Measurements from ENCODE around the gene YWHAE. TPM values are rescaled to one million over a fixed set of nuclear protein-coding genes. Genes with fewer than 3 reads are reported as not detected.
"Not testable (repeated sequence)": the region's sequence is repeated elsewhere in the genome, so short reads cannot be mapped to it uniquely, and the experiment has no call there.

The YWHAE gene
- total RNA-seq, 1 experiment from 2014 or later: 722 TPM

DNA sequence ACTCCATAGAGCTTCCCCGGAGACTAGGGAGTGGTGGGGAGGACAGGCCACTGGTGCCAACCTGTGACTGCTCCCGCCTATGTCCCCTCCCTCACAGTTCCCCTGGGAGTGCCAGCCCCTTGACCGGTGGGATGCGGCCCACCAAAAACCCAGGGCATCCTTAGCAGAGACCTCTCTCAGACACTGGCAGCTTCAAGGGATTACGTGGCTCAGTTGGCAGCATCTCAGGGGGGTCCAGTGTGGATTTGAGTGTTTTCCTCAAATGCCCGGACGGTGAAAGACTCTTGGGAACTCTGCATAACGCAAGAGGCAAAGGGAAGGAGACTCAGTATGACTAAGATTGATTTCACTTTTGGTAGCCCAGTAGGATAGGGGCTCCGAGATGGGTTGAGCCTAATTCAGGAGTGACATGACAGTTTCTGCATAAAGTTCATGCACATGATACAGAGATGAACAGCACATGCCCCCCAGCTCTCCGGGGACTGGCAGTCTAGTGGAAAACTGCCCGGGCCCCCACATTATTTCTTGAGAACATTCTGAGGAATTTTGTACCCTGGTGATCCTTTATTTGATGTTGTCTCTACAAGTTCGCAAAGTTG lies 70.2 kb downstream of the YWHAE start:
- DNase-seq (ENCODE audit: low read depth): no peak

- no peak for DNase-seq (ENCODE audit: low read depth)
Measured at GRCh38 chr17:1328437-1328836, 71.6 kb downstream of the YWHAE start.

GRCh38 chr17:1325766-1326165 lies 74.3 kb downstream of the YWHAE start:
- no peak for DNase-seq (ENCODE audit: low read depth)

DNA sequence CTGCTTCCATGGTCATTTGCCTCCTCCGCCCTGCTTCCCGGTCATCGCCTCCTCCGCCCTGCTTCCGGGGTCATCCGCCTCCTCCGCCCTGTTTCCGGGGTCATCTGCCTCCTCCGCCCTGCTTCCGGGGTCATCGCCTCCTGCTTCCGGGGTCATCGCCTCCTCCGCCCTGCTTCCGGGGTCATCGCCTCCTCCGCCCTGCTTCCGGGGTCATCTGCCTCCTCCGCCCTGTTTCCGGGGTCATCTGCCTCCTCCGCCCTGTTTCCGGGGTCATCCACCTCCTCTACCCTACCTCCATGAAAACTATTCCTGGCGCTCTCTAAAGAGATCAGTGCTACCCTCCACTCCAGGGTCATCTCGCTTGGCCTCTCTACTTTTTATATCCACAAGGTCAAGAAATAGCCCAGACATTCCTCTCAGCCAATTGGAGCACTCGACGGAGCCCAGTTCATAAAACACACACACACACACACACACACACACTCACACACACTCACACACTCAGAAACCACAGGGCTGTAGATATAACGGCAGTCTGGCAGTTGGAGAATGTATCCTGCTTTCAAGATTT lies 75.7 kb downstream of the YWHAE start:
- no peak for DNase-seq (ENCODE audit: low read depth)

DNA sequence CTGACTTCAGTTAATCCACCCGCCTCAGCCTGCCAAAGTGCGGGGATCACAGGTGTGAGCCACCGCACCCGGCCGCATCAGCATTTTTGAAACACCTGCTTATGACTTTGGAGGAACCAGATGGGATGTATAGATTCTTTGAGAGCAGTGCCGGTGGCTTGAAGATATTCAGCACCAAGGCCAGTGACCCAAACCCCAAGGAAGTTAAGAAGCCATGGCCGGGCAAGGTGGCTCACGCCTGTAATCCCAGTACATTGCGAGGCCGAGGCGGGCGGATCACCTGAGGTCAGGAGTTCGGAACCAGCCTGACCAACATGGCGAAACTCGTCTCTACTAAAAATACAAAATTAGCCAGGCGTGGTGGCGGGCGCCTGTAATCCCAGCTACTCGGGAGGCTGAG lies 76.7 kb downstream of the YWHAE start:
- DNase-seq (ENCODE audit: low read depth): no peak

DNA sequence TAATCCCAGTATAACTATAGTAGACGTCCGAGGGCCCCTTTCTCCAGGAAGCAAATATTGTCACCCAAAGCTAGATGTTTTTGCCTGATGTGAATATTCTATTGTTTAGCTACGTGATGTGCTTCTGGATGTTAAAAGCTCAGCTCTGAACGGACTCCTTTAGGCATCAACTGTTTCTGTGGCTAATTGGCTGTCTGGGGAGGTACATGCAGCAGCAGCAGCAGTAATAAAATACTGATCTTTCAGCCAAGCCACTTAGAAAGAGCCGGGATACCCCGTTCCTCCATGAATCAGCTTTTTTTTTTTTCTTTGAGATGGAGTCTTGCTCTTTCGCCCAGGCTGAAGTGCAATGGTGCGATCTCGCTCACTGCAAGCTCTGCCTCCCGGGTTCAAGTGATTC lies 77.5 kb downstream of the YWHAE start:
- no peak for DNase-seq (ENCODE audit: low read depth)

- no peak for DNase-seq (ENCODE audit: low read depth)
Measured at GRCh38 chr17:1322014-1322428, 78.0 kb downstream of the YWHAE start.

DNA sequence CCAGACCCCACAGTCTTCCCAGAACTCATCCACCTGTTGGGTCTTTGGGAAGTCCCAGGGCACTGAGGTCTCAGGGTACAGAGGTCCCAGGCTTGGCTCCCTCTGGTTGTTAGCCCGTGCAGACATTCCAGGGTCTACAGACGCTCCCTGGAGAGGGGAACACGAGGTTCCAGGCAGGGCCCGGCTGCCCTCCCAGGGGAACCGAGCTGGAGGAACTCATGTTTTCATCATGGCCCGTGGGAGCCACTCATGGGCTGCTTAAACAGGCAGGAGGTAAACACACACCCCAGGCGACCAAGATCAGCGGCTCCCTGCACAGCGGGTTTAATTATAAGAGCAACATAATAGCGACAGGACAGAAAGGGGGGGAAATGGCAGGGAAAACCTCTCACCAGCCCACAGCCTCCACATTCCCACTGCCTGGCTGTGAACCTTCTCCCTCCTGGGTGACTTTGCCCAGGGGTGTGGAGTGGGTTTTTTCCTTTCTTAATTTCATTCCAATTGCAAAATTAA lies 84.1 kb downstream of the YWHAE start:
- no peak for DNase-seq (ENCODE audit: low read depth)

GRCh38 chr17:1315409-1315808 lies 84.6 kb downstream of the YWHAE start:
- no peak for DNase-seq (ENCODE audit: low read depth)

DNA sequence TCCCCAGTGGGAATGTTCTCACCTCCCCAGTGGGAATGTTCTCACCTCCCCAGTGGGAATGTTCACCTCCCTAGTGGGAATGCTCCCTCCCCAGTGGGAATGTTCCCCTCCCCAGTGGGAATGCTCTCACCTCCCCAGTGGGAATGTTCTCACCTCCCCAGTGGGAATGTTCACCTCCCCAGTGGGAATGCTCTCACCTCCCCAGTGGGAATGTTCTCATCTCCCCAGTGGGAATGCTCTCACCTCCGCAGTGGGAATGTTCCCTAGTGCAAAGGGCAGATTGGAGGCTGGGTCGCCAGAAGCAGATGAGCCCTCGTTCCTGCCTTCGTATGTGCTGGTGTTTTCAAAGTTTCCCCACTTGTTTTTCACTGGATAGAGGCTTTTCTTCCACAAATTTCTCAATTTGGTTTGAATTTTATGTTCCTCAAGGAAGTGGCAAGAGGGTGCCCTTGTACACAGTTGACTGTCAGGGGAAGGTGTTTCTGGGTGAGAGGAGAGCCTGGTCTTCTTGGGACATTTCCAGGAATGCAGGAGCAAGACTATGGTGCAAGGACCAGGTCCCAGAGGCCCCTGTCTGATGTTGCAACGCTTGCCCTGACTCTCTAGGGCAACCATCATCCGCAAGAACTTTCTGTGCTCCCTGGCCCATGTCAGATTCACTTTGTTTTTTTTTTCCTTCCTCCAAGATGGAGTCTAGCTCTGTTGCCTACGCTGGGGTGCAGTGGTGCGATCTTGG lies 86.6 kb downstream of the YWHAE start:
- no peak for DNase-seq (ENCODE audit: low read depth)

- DNase-seq (ENCODE audit: low read depth): no peak
Measured at GRCh38 chr17:1312261-1312870, 87.7 kb downstream of the YWHAE start.

DNA sequence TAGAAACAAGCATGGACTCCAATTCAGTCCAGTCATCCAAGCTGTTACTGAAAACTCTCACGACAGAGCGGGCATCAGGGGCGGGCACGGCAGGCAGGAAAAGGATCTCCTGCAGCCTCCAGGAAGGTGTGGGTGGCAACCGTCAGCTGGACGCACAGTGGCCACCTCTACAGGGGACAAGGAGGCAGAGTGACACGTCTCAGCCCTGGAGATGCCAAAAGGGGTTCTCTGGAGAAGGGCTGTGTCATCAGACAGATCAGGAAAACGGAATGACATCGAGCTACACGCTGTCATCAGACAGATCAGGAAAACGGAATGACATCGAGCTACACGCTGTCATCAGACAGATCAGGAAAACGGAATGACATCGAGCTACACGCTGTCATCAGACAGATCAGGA lies 92.2 kb downstream of the YWHAE start:
- DNase-seq (ENCODE audit: low read depth): not testable (repeated sequence)

DNA sequence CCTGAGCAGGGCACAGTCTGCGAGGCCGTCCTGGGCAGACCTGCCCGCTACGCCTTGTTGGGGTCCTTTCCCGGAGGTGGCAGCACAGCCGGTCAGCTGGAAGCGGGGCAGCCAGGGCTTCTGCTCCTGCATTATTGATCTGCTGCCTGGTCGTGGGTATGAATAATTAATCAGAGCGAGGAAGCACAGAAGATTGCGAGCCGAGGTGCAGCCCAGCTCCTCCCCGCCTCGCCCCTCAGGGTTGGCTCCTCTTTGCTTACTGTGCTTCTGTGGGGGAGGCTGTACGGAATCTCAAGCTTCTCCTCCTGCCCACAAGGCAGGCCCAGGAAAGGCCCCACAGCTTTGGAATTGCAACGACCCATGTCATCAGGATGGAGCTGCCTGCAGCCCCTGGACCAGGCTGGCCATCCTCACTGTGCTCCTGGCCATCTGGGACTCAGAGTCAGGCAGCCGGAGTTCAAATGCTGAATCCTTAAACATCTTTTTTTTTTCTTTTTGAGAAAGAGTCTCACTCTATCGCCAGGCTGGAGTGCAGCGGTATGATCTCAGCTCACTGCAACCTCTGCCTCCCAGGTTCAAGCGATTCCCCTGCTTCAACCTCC lies 95.0 kb downstream of the YWHAE start:
- DNase-seq (ENCODE audit: low read depth): no peak

DNA sequence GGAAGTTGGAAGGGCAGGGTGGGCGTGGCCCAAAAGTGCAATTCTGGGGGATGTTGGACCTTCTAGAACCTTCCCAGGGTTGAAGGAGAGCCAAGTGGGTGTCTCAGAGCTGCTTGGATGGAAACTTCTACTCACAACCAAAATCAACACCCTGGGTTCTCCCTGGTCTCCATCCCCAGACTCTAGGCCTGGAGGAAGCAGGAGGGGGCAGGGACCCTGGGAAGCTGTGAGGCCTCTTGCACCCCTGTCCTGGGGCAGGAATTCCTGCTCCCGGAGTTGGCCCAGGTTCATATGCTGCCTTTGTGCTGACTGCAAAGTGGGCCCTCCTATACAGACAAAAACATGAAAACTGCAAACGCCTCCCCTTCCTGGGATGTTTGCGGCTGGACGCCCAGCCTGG lies 95.5 kb downstream of the YWHAE start:
- no peak for DNase-seq (ENCODE audit: low read depth)

DNA sequence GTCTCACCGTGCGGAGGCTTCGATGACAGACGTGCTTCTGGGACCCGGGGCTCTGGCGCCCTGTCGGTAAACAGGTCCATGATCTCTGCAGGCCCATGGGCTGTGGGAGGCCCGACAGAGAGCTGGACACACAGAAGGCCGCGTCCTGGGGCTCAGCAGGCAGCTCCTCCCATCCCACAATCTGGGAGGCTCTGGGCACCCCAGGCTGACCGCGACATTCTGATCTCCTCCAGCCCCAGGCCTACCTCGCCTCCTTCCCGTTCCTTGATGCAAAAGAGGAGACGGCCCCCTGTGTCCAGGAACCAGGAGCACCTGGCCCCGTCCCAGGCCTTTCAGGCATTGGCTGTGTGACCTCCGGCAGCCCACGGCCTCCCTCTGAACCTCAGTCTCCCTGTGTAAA lies 97.3 kb downstream of the YWHAE start:
- DNase-seq (ENCODE audit: low read depth): no peak

GRCh38 chr17:1301546-1301945 lies 98.5 kb downstream of the YWHAE start:
- DNase-seq (ENCODE audit: low read depth): no peak

DNA sequence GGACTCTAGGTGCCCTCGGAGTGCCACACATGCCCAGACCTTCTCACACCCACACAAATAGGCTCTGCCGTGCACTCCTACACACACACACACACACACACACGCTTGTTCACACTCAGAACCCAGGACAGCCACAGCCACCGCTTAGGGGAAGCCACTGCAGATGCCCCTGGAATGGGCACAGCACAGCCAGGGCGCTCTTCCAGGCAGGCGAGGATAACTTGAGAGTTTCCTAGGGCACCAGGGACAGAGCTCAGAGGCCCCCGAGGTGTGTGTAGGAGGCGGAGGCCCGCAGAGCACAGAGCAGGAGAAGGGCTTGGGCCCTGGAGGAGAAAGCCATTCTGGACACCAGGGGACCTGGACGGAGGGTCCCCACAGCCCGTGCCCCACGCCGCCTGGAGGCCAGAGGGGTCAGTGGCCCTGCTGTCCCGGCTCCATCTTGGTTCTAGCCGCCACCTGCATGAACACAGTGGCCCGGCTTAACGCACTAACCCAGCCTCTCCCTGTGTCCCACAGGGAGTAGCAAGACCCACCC lies 99.6 kb downstream of the YWHAE start:
- no peak for DNase-seq (ENCODE audit: low read depth)

GRCh38 chr17:1299552-1300370 lies 100.3 kb downstream of the YWHAE start:
- DNase-seq (ENCODE audit: low read depth): no peak

DNA sequence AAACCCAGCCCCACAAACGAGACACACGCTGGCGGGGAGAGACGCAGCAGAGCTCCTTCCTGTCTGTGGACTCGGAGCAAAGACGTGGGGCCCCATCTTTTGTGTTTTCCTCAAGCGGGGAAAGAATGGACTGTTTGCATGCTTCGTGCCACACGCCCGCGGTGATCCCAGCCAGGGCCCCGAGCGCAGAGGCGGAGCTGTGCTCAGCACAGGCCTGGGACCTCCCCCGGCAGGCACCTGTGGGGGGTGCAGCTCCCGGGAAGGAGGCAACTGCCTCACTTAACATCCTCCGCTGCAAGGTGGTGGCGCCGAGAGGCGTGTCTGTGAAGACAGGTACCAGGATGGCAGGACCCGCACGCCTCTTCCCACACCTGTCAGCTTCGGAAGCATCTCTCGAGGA lies 101.4 kb downstream of the YWHAE start:
- DNase-seq (ENCODE audit: low read depth): no peak

Data from LHCN-M2 (cell line).